Neutrophil (primary cell): Measurements from ENCODE around the gene TSC22D1.

Source experiments
- H3K27ac ChIP-seq: fragments of 200-600 bp; sonication (generic); 2 replicates; pipeline ENCODE4 v1.5.1; 2016; ENCODE audit warnings: mild to moderate bottlenecking, moderate library complexity
- H3K27me3 ChIP-seq: fragments of 200-600 bp; sonication (generic); 2 replicates; pipeline ENCODE4 v1.6.0; 2016; ENCODE audit warnings: mild to moderate bottlenecking
- H3K36me3 ChIP-seq: fragments of 200-600 bp; sonication (generic); 2 replicates; pipeline ENCODE4 v1.5.1; 2017
- H3K4me1 ChIP-seq, 2 experiments: fragments of 200-600 bp in 1 of 2; sonication (generic) in 1 of 2; 1 replicate in 1 of 2; 2 replicates in 1 of 2; pipeline versions ENCODE4 v1.5.1 to v1.6.1; 2013 to 2016; ENCODE audit warnings: low read depth in 1 of 2, low read length in 1 of 2, mild to moderate bottlenecking in 1 of 2, moderate library complexity in 1 of 2; ENCODE audit not compliant: control insufficient read depth in 1 of 2, insufficient read depth in 1 of 2
- H3K4me3 ChIP-seq, 2 experiments: fragments of 200-600 bp in 1 of 2; sonication (generic) in 1 of 2; 1 replicate in 1 of 2; 2 replicates in 1 of 2; pipeline ENCODE4 v1.5.1; 2013 to 2016; ENCODE audit warnings: low read depth in 1 of 2, low read length in 1 of 2, mild to moderate bottlenecking in 1 of 2, moderate library complexity in 1 of 2
- H3K9me3 ChIP-seq: fragments of 200-600 bp; sonication (generic); 2 replicates; pipeline ENCODE4 v1.5.1; 2016
- TF ChIP-seq, protein P1 (sequence below): fragments of 200-600 bp; sonication (generic); IDR thresholded peaks from 2 replicates; pipeline ENCODE4 v1.5.1; 2016; ENCODE audit warnings: antibody characterized with exemption

TSC22D1 gene

DNA sequence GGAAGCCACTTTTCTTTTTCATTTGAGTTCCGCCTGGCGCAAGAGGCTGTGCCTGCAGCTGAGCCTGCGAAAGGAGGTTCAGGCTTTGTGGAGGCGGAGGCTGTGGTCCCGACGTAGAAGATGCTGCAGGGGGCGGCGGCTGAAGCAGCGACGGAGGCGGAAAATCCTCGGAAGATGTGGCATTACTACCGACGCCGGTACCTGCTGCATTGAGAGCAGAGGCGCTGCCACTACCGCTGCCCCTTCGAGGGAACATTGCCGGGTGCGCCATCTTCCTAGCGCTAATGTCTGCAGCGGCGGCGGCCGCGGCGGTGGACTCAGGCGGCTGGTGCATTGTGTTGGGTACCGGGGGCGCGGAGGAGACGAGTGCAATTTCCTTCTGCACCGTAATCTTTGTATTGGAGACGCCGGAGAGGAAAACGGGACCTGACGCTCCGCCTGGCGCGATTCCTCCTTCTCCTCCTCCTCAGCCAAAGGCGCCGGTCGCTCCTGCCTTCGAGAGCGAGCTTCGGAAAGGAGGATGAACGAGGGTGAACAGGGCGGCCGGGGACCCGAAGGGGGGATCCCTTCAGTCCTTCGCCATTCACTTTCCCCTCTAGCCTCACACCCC is at the start of gene TSC22D1:
Gene TSC22D1, minus strand, starts transcription at position 590 of the 610 bp plus-strand sequence. Its CDS starts 256 bp downstream, at position 334.
- peaks cover 15 to 19% of the 10 kb centered on the region in 2 experiments for H3K4me1 ChIP-seq
- peaks cover 51% of the 10 kb centered on the region for H3K27me3 ChIP-seq
- no peaks in the 10 kb centered on the region for H3K9me3 ChIP-seq
- peak within 1 kb of the TSS; percentile 76 for H3K27ac ChIP-seq
- H3K36me3 ChIP-seq, result no peaks in the 10 kb centered on the region
- peak within 1 kb of the TSS; percentile 81 to 93 for H3K4me3 ChIP-seq
- TF ChIP-seq, protein P1, sequence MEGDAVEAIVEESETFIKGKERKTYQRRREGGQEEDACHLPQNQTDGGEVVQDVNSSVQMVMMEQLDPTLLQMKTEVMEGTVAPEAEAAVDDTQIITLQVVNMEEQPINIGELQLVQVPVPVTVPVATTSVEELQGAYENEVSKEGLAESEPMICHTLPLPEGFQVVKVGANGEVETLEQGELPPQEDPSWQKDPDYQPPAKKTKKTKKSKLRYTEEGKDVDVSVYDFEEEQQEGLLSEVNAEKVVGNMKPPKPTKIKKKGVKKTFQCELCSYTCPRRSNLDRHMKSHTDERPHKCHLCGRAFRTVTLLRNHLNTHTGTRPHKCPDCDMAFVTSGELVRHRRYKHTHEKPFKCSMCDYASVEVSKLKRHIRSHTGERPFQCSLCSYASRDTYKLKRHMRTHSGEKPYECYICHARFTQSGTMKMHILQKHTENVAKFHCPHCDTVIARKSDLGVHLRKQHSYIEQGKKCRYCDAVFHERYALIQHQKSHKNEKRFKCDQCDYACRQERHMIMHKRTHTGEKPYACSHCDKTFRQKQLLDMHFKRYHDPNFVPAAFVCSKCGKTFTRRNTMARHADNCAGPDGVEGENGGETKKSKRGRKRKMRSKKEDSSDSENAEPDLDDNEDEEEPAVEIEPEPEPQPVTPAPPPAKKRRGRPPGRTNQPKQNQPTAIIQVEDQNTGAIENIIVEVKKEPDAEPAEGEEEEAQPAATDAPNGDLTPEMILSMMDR, result no peak

GRCh38 chr13:44622708-44623107 is 46.6 kb upstream of the TSC22D1 start:
- TF ChIP-seq, protein P1, result no peak
- H3K4me1 ChIP-seq, result no peaks in the 10 kb centered on the region
- no peak overlapping the region for H3K4me3 ChIP-seq

GRCh38 chr13:44622261-44622660 is 46.1 kb upstream of the TSC22D1 start:
- TF ChIP-seq, protein P1, result no peak
- Histone ChIP-seq H3K27ac (no peak overlapping the region), H3K9me3 (no peaks in the 10 kb centered on the region), H3K4me3 (no peak overlapping the region), H3K4me1 (no peaks in the 10 kb centered on the region), H3K27me3 (no peaks in the 10 kb centered on the region), H3K36me3 (no peaks in the 10 kb centered on the region)

More at GRCh38 chr13:44622708-44623107, 46.6 kb upstream of the TSC22D1 start:
- Histone ChIP-seq H3K9me3 (no peaks in the 10 kb centered on the region), H3K36me3 (no peaks in the 10 kb centered on the region), H3K27ac (no peak overlapping the region), H3K27me3 (no peaks in the 10 kb centered on the region)

- Histone ChIP-seq H3K36me3 (no peaks in the 10 kb centered on the region), H3K4me1 (no peaks in the 10 kb centered on the region), H3K9me3 (no peaks in the 10 kb centered on the region), H3K27ac (no peak overlapping the region), H3K4me3 (no peak overlapping the region), H3K27me3 (no peaks in the 10 kb centered on the region)
- TF ChIP-seq, protein P1, result no peak
Measured at GRCh38 chr13:44620057-44620456, 43.9 kb upstream of the TSC22D1 start.

DNA sequence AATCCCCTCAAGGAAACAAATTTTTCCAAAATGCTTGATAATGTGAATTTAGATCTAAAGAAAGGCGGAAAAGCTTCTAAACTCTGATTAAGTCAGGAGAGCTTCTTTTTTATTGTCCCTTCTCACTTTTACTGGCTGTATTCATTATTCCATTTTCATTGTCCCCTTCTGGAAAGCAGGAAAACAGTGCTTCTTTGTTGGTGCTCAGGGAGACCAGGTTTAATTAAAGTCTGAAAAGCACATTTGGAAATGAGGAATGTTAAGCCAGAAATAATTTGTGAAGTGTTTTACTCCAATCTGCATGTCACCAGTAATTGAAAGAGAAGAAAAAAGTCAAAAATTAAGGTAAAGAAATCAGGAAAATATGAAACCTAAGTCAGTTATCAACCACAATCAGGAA is 43.5 kb upstream of the TSC22D1 start:
- TF ChIP-seq, protein P1, result no peak
- Histone ChIP-seq H3K4me3 (no peak overlapping the region), H3K9me3 (no peaks in the 10 kb centered on the region), H3K27ac (no peak overlapping the region), H3K27me3 (no peaks in the 10 kb centered on the region), H3K36me3 (no peaks in the 10 kb centered on the region), H3K4me1 (no peaks in the 10 kb centered on the region)
